ENCODE measurements around the gene B2M. TPM values are rescaled to one million over a fixed set of nuclear protein-coding genes. Genes with fewer than 3 reads are reported as not detected.
A peak's percentile ranks its signal among the peaks of the same experiment; 100 is the strongest.

The B2M gene
- total RNA-seq, 1 experiment from 2014 or later, result 388 TPM

- peaks cover 11 to 29% of the 10 kb centered on the region in 2 experiments; a peak in 3 of 4 replicates for H3K4me1 ChIP-seq (ENCODE audit: control insufficient read depth in 1 of 2, insufficient read depth in 2 of 2, low read length in 2 of 2)
- intact Hi-C loops (cut with micrococcal nuclease), result loop anchor here (1.0 kb wide), 1 partner anchor 47 kb away; the partner anchor contains the start of gene SPG11
- BruUV-seq (replicated peaks), result TSS peak; percentile 85
- H3K4me3 ChIP-seq (replicated peaks in 1 of 2; ENCODE audit: low read depth in 1 of 2, low read length in 2 of 2), result peak overlapping the region; percentile 84 to 93
- DNase-seq (ENCODE audit: low read depth, low spot score) (no peak), ATAC-seq (peak; percentile 1; the same call in 1 of the 2 replicates)
- ChIA-PET POLR2A (interaction anchor here (0.8 to 7.0 kb wide), 14 partner anchors 11 to 154 kb away, joined by 3 to 106 read pairs (median 5); partner anchors contain the start of genes SPG11 and TRIM69), RAD21 (ENCODE audit: low non-redundant PET in 1 of 2, low total read pairs in 2 of 2, uncharacterized antibody in 2 of 2, unreplicated experiment in 2 of 2) (interaction anchor here (1.0 to 1.1 kb wide), 2 partner anchors 47 kb away, joined by 5 read pairs; partner anchors contain the start of gene SPG11 (in 2 of the 2)), CTCF (interaction anchor here (0.6 to 1.9 kb wide), 7 partner anchors 11 to 174 kb away, joined by 3 to 18 read pairs (median 3); partner anchors contain the start of genes EIF3J and SPG11)
- no peaks in the 10 kb centered on the region for H3K9me3 ChIP-seq (ENCODE audit: control insufficient read depth in 1 of 2, insufficient read depth in 1 of 2, low read depth in 1 of 2, low read length in 2 of 2)
- H3K4me2 ChIP-seq (ENCODE audit: low read length), result peak overlapping the region; percentile 83
- no peaks in the 10 kb centered on the region for H4K20me1 ChIP-seq (ENCODE audit: insufficient read depth)
- peak overlapping the region; percentile 74 for H3K9ac ChIP-seq (ENCODE audit: low read length)
- H2AFZ ChIP-seq (ENCODE audit: low read depth, low read length, poor library complexity, severe bottlenecking), result peak overlapping the region; percentile 90
- peaks cover 2 to 5% of the 10 kb centered on the region in 2 experiments; a peak in 3 of 4 replicates for H3K36me3 ChIP-seq (ENCODE audit: control insufficient read depth in 1 of 2, insufficient read depth in 2 of 2, low read length in 2 of 2)
- peaks cover 41% of the 10 kb centered on the region for H3K79me2 ChIP-seq (ENCODE audit: insufficient read depth, low read length)
- H3K27me3 ChIP-seq (ENCODE audit: insufficient read depth, low read length), result no peaks in the 10 kb centered on the region
- TF ChIP-seq RAD21 (IDR thresholded peaks at IDR 0.05; ENCODE audit: low read depth), result peak; percentile 23
- TF ChIP-seq CBX3 (IDR thresholded peaks at IDR 0.05; ENCODE audit: low read depth), result peak; percentile 90
- TF ChIP-seq EZH2 (IDR thresholded peaks at IDR 0.05), result no peak
- TF ChIP-seq, protein P1, sequence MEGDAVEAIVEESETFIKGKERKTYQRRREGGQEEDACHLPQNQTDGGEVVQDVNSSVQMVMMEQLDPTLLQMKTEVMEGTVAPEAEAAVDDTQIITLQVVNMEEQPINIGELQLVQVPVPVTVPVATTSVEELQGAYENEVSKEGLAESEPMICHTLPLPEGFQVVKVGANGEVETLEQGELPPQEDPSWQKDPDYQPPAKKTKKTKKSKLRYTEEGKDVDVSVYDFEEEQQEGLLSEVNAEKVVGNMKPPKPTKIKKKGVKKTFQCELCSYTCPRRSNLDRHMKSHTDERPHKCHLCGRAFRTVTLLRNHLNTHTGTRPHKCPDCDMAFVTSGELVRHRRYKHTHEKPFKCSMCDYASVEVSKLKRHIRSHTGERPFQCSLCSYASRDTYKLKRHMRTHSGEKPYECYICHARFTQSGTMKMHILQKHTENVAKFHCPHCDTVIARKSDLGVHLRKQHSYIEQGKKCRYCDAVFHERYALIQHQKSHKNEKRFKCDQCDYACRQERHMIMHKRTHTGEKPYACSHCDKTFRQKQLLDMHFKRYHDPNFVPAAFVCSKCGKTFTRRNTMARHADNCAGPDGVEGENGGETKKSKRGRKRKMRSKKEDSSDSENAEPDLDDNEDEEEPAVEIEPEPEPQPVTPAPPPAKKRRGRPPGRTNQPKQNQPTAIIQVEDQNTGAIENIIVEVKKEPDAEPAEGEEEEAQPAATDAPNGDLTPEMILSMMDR (IDR thresholded peaks at IDR 0.05 in 2 of 3, conservative IDR thresholded peaks at IDR 0.05 in 1 of 3; ENCODE audit: borderline replicate concordance in 1 of 3, insufficient read depth in 1 of 3, low read depth in 2 of 3, low read length in 2 of 3), result peak; percentile 23 to 54 (median 38); a peak in 4 of 6 replicates
- no peak for TF ChIP-seq SP1 (IDR thresholded peaks at IDR 0.05; ENCODE audit: low read depth)
- no peak for TF ChIP-seq EZH2phosphoT487 (IDR thresholded peaks at IDR 0.05; ENCODE audit: borderline replicate concordance)
- peak overlapping the region; percentile 69 for H3K27ac ChIP-seq (ENCODE audit: low read depth, low read length)
- no peaks in the 10 kb centered on the region for H3K9me2 ChIP-seq (ENCODE audit: insufficient read depth)
Observed at GRCh38 chr15:44710236-44711095, 851 bp upstream of the B2M start.
